BLaER1 treated with 17β-estradiol and CSF1 and Interleukin-3, amounts not matched to agents 10 nM and 100 nM (cell line): Measurements from ENCODE around the gene FGD5.

Experiments used
- H3K27ac ChIP-seq, 11 experiments: shearing (Covaris generic); formaldehyde crosslinking; 2 replicates each; pipeline ENCODE4 v1.8.1; 2022
- H3K27me3 ChIP-seq, 11 experiments: shearing (Covaris generic); formaldehyde crosslinking; 2 replicates each; pipeline ENCODE4 v1.8.1; 2022
- H3K36me3 ChIP-seq, 11 experiments: shearing (Covaris generic); formaldehyde crosslinking; 2 replicates each; pipeline ENCODE4 v1.8.1; 2022
- H3K4me1 ChIP-seq, 10 experiments: shearing (Covaris generic); formaldehyde crosslinking; 2 replicates each; pipeline ENCODE4 v1.8.1; 2022
- H3K4me2 ChIP-seq, 11 experiments: shearing (Covaris generic); formaldehyde crosslinking; 2 replicates each; pipeline ENCODE4 v1.8.1; 2022
- H3K4me3 ChIP-seq, 10 experiments: shearing (Covaris generic); formaldehyde crosslinking; 2 replicates each; pipeline ENCODE4 v1.8.1; 2022
- H3K9ac ChIP-seq, 11 experiments: shearing (Covaris generic); formaldehyde crosslinking; 2 replicates each; pipeline ENCODE4 v1.8.1; 2022
- H3K9me3 ChIP-seq, 11 experiments: shearing (Covaris generic); formaldehyde crosslinking; replicated peaks in 1 of 11; 2 replicates each; pipeline ENCODE4 v1.8.1; 2022
- H4K20me1 ChIP-seq, 11 experiments: shearing (Covaris generic); formaldehyde crosslinking; 2 replicates each; pipeline ENCODE4 v1.8.1; 2022
- Cebpa-rat ChIP-seq, 11 experiments: shearing (Covaris generic); IDR thresholded peaks; 2 replicates each; pipeline ENCODE4 v1.8.1; 2022

The FGD5 gene

GRCh38 chr3:14803101-14803980 lies 15.4 kb upstream of the FGD5 start:
- TF ChIP-seq Cebpa-rat (IDR thresholded peaks at IDR 0.05): no peak
- Histone ChIP-seq H3K36me3 (no peaks in the 10 kb centered on the region), H4K20me1 (no peaks in the 10 kb centered on the region), H3K4me1 (peaks cover 31 to 52% (median 45%) of the 10 kb centered on the region in 10 experiments), H3K9me3 (no peaks in the 10 kb centered on the region), H3K27me3 (no peaks in the 10 kb centered on the region), H3K4me3 (no peak overlapping the region), H3K4me2 (peak overlapping the region; percentile 70 to 92 (median 84)), H3K9ac (peak overlapping the region in 5 of 11 experiments; percentile 33 to 64 (median 56); a peak in 6 of 22 replicates), H3K27ac (peak overlapping the region in 8 of 11 experiments; percentile 31 to 83 (median 61); a peak in 13 of 22 replicates)

GRCh38 chr3:14803981-14804834 lies 14.6 kb upstream of the FGD5 start:
- peak overlapping the region in 6 of 11 experiments; percentile 33 to 64 (median 50); a peak in 9 of 22 replicates for H3K9ac ChIP-seq
- H3K27me3 ChIP-seq: peaks cover 0 to 3% (median under 1%) of the 10 kb centered on the region in 11 experiments; a peak in 5 of 22 replicates
- peak overlapping the region in 9 of 11 experiments; percentile 30 to 83 (median 60); a peak in 16 of 22 replicates for H3K27ac ChIP-seq
- peak overlapping the region in 3 of 10 experiments; percentile 3 to 34 (median 23); a peak in 2 of 20 replicates for H3K4me3 ChIP-seq
- H3K4me1 ChIP-seq: peaks cover 31 to 52% (median 45%) of the 10 kb centered on the region in 10 experiments
- no peaks in the 10 kb centered on the region for H3K36me3 ChIP-seq
- H3K9me3 ChIP-seq: no peaks in the 10 kb centered on the region
- TF ChIP-seq Cebpa-rat (IDR thresholded peaks at IDR 0.05): no peak
- H4K20me1 ChIP-seq: no peaks in the 10 kb centered on the region
- peak overlapping the region; percentile 70 to 92 (median 84) for H3K4me2 ChIP-seq

GRCh38 chr3:14804835-14805780 lies 13.7 kb upstream of the FGD5 start:
- peaks cover 0 to 6% (median 2%) of the 10 kb centered on the region in 11 experiments; a peak in 3 of 22 replicates for H3K9me3 ChIP-seq
- peaks cover 6 to 12% (median 10%) of the 10 kb centered on the region in 11 experiments; a peak in 20 of 22 replicates for H3K27me3 ChIP-seq
- peak overlapping the region; percentile 70 to 92 (median 84) for H3K4me2 ChIP-seq
- H3K4me3 ChIP-seq: peak overlapping the region in 1 of 10 experiments; percentile 34; a peak in 1 of 20 replicates
- H3K9ac ChIP-seq: peak overlapping the region in 4 of 11 experiments; percentile 44 to 64 (median 57); a peak in 4 of 22 replicates
- H4K20me1 ChIP-seq: no peaks in the 10 kb centered on the region
- peaks cover 31 to 52% (median 45%) of the 10 kb centered on the region in 10 experiments for H3K4me1 ChIP-seq
- no peak for TF ChIP-seq Cebpa-rat (IDR thresholded peaks at IDR 0.05)
- no peaks in the 10 kb centered on the region for H3K36me3 ChIP-seq
- peak overlapping the region in 8 of 11 experiments; percentile 31 to 83 (median 61); a peak in 12 of 22 replicates for H3K27ac ChIP-seq

GRCh38 chr3:14805961-14806537 lies 12.7 kb upstream of the FGD5 start:
- Histone ChIP-seq H4K20me1 (no peaks in the 10 kb centered on the region), H3K27ac (peak overlapping the region in 5 of 11 experiments; percentile 25 to 63 (median 37); a peak in 10 of 22 replicates), H3K4me1 (peaks cover 31 to 52% (median 45%) of the 10 kb centered on the region in 10 experiments), H3K36me3 (no peaks in the 10 kb centered on the region), H3K9me3 (peaks cover 0 to 13% (median 8%) of the 10 kb centered on the region in 11 experiments; a peak in 17 of 22 replicates), H3K9ac (peak overlapping the region in 1 of 11 experiments; percentile 7; a peak in 1 of 22 replicates), H3K4me2 (peak overlapping the region in 10 of 11 experiments; percentile 17 to 92 (median 72); a peak in 16 of 22 replicates), H3K27me3 (peaks cover 14 to 20% (median 17%) of the 10 kb centered on the region in 11 experiments), H3K4me3 (no peak overlapping the region)
- no peak for TF ChIP-seq Cebpa-rat (IDR thresholded peaks at IDR 0.05)

GRCh38 chr3:14806641-14807263 lies 12.0 kb upstream of the FGD5 start:
- no peaks in the 10 kb centered on the region for H4K20me1 ChIP-seq
- peak overlapping the region; percentile 3 to 92 (median 71); a peak in 19 of 22 replicates for H3K4me2 ChIP-seq
- peaks cover 0 to 17% (median 12%) of the 10 kb centered on the region in 11 experiments; a peak in 17 of 22 replicates for H3K9me3 ChIP-seq
- H3K4me1 ChIP-seq: peaks cover 31 to 52% (median 45%) of the 10 kb centered on the region in 10 experiments
- no peak overlapping the region for H3K4me3 ChIP-seq
- TF ChIP-seq Cebpa-rat (IDR thresholded peaks at IDR 0.05): no peak
- H3K9ac ChIP-seq: peak overlapping the region in 3 of 11 experiments; percentile 12 to 26 (median 23); a peak in 4 of 22 replicates
- H3K27ac ChIP-seq: peak overlapping the region in 6 of 11 experiments; percentile 1 to 63 (median 44); a peak in 10 of 22 replicates
- no peaks in the 10 kb centered on the region for H3K36me3 ChIP-seq
- H3K27me3 ChIP-seq: peaks cover 21 to 27% (median 24%) of the 10 kb centered on the region in 11 experiments

GRCh38 chr3:14808025-14808424 lies 10.7 kb upstream of the FGD5 start:
- Histone ChIP-seq H3K9ac (no peak overlapping the region), H3K4me2 (peak overlapping the region in 2 of 11 experiments; percentile 72 to 89; a peak in 2 of 22 replicates), H3K4me3 (no peak overlapping the region), H3K27me3 (peaks cover 32 to 40% (median 36%) of the 10 kb centered on the region in 11 experiments), H3K27ac (no peak overlapping the region), H4K20me1 (no peaks in the 10 kb centered on the region), H3K36me3 (no peaks in the 10 kb centered on the region), H3K9me3 (peaks cover 0 to 17% (median 12%) of the 10 kb centered on the region in 11 experiments; a peak in 17 of 22 replicates), H3K4me1 (peaks cover 31 to 57% (median 45%) of the 10 kb centered on the region in 10 experiments)
- no peak for TF ChIP-seq Cebpa-rat (IDR thresholded peaks at IDR 0.05)
